ENCODE results near the gene HEATR5A. TPM values are rescaled to one million over a fixed set of nuclear protein-coding genes. Genes with fewer than 3 reads are reported as not detected.

Gene HEATR5A
- total and polyA plus RNA-seq, 2 experiments from 2014 or later, result 25.8 to 32.5 TPM

- no peak for TF ChIP-seq ZNF462 (CRISPR knock-in tag; IDR thresholded peaks at IDR 0.05)
- no peak for TF ChIP-seq ZNF331 (CRISPR knock-in tag; IDR thresholded peaks at IDR 0.05; ENCODE audit: low read depth)
- no peak for TF ChIP-seq ETS1 (IDR thresholded peaks at IDR 0.05)
- no peak for TF ChIP-seq CTCF (conservative IDR thresholded peaks at IDR 0.05; ENCODE audit: low read depth in 2 of 2)
- TF ChIP-seq NANOG (IDR thresholded peaks at IDR 0.05; ENCODE audit: borderline replicate concordance), result no peak
- no peak for TF ChIP-seq EZH2phosphoT487 (IDR thresholded peaks at IDR 0.05; ENCODE audit: unreplicated experiment)
Measured at GRCh38 chr14:31440280-31440679, 19.9 kb upstream of the HEATR5A start (continued).

GRCh38 chr14:31439561-31439960 lies 19.2 kb upstream of the HEATR5A start:
- no peak overlapping the region for H3K27ac ChIP-seq (ENCODE audit: low read depth)
- peaks cover 30% of the 10 kb centered on the region for H3K36me3 Mint-ChIP-seq (ENCODE audit: low read depth)
- peaks cover 8% of the 10 kb centered on the region; the same call in 1 of the 2 replicates for H3K36me3 ChIP-seq (ENCODE audit: insufficient read depth)
- TF ChIP-seq CREB1 (CRISPR knock-in tag; IDR thresholded peaks at IDR 0.05; ENCODE audit: low read depth) (no peak), STAT1 (IDR thresholded peaks at IDR 0.05; ENCODE audit: unreplicated experiment) (no peak), POLR2AphosphoS5 (IDR thresholded peaks at IDR 0.05; ENCODE audit: low read depth) (no peak), EZH2phosphoT487 (IDR thresholded peaks at IDR 0.05; ENCODE audit: unreplicated experiment) (no peak)

More at GRCh38 chr14:31439561-31439960, 19.2 kb upstream of the HEATR5A start:
- ATAC-seq (no peak), DNase-seq (ENCODE audit: low spot score) (no peak)
- Histone ChIP-seq H2AFZ (no peak overlapping the region), H3K4me2 (no peak overlapping the region), H3K79me2 (replicated peaks; ENCODE audit: insufficient read depth) (no peaks in the 10 kb centered on the region), H4K20me1 (replicated peaks; ENCODE audit: insufficient read depth) (no peaks in the 10 kb centered on the region), H3K4me3 (no peak overlapping the region), H3K27me3 (ENCODE audit: insufficient read depth) (no peaks in the 10 kb centered on the region), H3K4me1 (ENCODE audit: insufficient read depth) (no peaks in the 10 kb centered on the region), H3K9me2 (ENCODE audit: insufficient read depth) (no peaks in the 10 kb centered on the region; the same call in none of the 2 replicates), H3F3A (replicated peaks; ENCODE audit: low read depth) (no peaks in the 10 kb centered on the region)
- Mint-ChIP-seq H3K27ac (no peak overlapping the region), H3K9me3 (peaks cover 22% of the 10 kb centered on the region), H3K27me3 (ENCODE audit: insufficient read depth, low read depth, poor library complexity) (no peaks in the 10 kb centered on the region), H3K4me3 (no peak overlapping the region), H3K4me1 (no peaks in the 10 kb centered on the region)

Measured in GM23338 (cell line).